IPS-NIHi7 (cell line): Measurements from ENCODE around the gene GCK.

Experiments
- DNase-seq: peaks from one replicate; pipeline ENCODE4 v3.0.0; 2012; ENCODE audit warnings: mixed read lengths; ENCODE audit errors: extremely low spot score

The GCK gene

GRCh38 chr7:44117801-44118429 lies 71.3 kb downstream of the GCK start:
- DNase-seq = no peak

- no peak for DNase-seq
Measured at GRCh38 chr7:44116789-44117666, 72.2 kb downstream of the GCK start.

- no peak for DNase-seq
Measured at GRCh38 chr7:44116087-44116788, 73.0 kb downstream of the GCK start.

GRCh38 chr7:44114586-44115310 lies 74.5 kb downstream of the GCK start:
- no peak for DNase-seq

GRCh38 chr7:44113764-44114354 lies 75.4 kb downstream of the GCK start:
- DNase-seq = no peak

- peak; percentile 35 for DNase-seq
Measured at GRCh38 chr7:44112997-44113763, 76.1 kb downstream of the GCK start.

GRCh38 chr7:44112231-44112996 lies 76.8 kb downstream of the GCK start:
- DNase-seq = peak; percentile 65

GRCh38 chr7:44111761-44112160 lies 77.5 kb downstream of the GCK start:
- no peak for DNase-seq

- no peak for DNase-seq
Measured at GRCh38 chr7:44110719-44111635, 78.3 kb downstream of the GCK start.

- DNase-seq = no peak
Measured at GRCh38 chr7:44109991-44110390, 79.2 kb downstream of the GCK start.

GRCh38 chr7:44108768-44109750 lies 80.2 kb downstream of the GCK start:
- DNase-seq = no peak

GRCh38 chr7:44107961-44108767 lies 81.1 kb downstream of the GCK start:
- DNase-seq = no peak

GRCh38 chr7:44107116-44107960 lies 81.9 kb downstream of the GCK start:
- DNase-seq = no peak

GRCh38 chr7:44106311-44107065 lies 82.8 kb downstream of the GCK start:
- no peak for DNase-seq

GRCh38 chr7:44105832-44106231 lies 83.4 kb downstream of the GCK start:
- DNase-seq = no peak
